Tibial nerve (tissue), 3 donors: ENCODE measurements around the gene SRBD1.

ENCODE experiments used
- CTCF ChIP-seq, 5 experiments: fragments of 200-600 bp in 3 of 5; fragments of 450-650 bp in 2 of 5; sonication (generic) in 3 of 5; IDR thresholded peaks; one replicate each; pipeline ENCODE4 v1.5.1; 2016 to 2019; ENCODE audit warnings: antibody characterized with exemption in 5 of 5, mild to moderate bottlenecking in 3 of 5, moderate library complexity in 2 of 5
- POLR2A ChIP-seq, 2 donors: fragments of 450-650 bp; IDR thresholded peaks; one replicate each; pipeline ENCODE4 v1.6.1; 2017; ENCODE audit warnings: antibody characterized with exemption in 2 of 2, mild to moderate bottlenecking in 2 of 2, moderate library complexity in 2 of 2

GRCh38 chr2:45388541-45389100 lies 222.4 kb downstream of the SRBD1 start:
- TF ChIP-seq CTCF (IDR thresholded peaks at IDR 0.05) (no peak), POLR2A (IDR thresholded peaks at IDR 0.05) (no peak)
